GM21717 (cell line): Measurements from ENCODE around the gene CA10.

Experiments used
- ATAC-seq: cut with Tn5 transposase; IDR thresholded peaks from one replicate; pipeline ENCODE4 v1.9.1; 2021; ENCODE audit warnings: mild to moderate bottlenecking, moderate library complexity; ENCODE audit not compliant: unreplicated experiment

Gene CA10

DNA sequence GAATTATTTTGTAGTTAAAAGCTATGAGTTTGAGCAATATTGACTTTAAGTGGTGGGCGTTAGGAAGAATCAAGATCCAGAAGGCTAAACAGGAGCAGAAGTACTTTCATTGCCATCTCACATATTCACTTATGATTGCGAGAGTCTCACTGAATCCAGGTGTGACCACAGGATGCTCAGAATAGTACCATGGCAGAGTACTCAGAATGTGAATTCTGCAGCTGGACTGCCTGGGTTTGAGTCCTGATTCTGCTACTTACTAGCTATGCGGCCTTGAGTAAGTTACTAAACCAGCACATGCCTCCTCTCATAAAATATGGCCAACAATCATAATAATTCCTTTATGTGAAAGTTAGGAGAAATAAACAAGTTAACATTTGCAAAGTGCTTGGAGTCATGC lies 109.5 kb downstream of the CA10 start:
- no peak for ATAC-seq

DNA sequence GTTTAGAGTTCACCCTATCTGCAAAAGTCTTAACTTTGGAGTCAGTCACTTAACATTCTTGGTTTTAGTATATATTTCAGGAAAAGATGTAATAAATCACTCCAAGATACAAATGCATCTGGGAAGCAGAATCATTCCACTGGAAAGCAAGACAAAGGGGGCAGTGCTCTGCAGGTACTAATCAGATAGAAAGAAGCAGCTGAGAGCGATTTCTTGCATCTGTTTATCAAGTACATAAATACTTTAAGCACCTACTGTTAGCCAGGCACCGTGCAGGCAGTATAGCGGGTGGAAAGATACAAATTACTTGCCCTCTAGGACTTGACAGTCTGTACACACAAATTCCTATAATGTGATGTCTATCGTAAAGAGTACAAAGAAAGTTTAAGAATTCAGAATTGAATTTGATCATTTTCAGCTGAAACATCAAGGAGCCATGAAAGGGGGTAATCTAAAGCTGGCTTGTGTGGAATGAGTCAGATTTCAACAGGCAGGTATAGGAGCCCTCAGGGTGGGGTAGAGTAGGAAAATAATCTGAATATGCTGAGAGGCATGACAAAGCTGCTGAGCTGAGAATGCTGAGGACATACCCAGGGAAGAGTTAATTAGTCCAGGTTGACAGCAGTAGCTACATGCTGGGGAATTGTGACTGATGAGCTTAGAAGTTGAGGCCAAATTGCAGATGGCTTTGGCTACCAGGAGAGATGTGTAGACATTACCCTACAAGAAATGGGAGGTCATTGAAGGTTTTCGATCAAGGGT lies 110.2 kb downstream of the CA10 start:
- ATAC-seq = no peak

DNA sequence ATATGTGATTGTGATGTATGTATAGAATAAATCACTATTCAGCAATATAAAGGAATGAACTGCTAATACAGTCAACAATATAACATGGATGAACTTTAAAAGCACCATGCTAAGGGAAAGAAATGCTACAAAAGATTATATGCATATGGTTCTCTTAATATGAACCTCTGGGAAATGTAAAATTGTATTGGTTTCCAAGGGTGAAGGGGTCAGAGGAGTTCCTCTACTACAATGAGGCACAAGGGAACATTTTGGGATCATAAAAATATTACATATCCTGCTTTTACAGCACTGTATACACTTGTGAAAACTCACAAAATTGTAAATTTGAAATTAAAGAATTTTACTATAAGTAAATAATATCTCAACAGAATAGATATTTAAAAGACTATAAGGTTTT lies 111.4 kb downstream of the CA10 start:
- no peak for ATAC-seq

DNA sequence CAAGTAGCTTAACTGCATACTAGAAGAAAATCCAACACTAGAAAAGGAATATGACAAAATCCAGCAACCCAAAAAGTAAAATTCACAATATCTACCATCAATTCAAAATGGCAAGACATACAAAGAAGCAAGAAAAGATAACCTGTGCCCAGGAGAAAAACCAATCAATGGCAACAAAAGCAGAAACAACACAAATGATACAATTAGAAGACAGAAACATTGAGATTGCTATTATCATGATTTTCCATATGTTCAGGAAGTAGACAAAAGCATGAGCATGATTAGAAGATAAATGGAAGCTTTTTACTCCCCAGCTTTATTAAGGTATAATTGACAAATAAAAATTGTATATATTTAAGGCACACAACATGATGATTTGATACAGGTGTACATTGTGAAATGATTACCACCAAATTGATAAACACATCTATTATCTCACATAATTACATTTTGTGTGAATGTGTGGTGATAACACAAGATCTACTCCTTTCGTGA lies 117.3 kb downstream of the CA10 start:
- no peak for ATAC-seq

DNA sequence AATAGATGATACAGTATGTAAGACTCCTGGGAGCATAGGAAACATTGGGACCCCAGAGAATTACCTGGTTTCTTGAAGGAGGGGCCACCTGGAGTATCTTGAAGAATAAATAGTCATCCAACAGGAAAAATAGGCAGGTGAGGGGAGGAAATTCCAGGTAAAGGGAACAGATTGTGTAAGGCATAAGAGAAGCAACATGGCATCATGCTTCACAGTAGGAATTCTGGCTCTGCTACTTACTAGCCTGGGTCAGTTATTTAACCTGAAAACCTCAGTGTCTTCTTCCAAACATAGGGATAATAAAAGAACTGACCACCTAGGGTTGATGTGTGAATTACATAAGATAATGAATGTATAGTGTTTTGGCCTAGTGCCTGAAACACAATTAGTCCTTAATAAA lies 122.1 kb downstream of the CA10 start:
- ATAC-seq = no peak

DNA sequence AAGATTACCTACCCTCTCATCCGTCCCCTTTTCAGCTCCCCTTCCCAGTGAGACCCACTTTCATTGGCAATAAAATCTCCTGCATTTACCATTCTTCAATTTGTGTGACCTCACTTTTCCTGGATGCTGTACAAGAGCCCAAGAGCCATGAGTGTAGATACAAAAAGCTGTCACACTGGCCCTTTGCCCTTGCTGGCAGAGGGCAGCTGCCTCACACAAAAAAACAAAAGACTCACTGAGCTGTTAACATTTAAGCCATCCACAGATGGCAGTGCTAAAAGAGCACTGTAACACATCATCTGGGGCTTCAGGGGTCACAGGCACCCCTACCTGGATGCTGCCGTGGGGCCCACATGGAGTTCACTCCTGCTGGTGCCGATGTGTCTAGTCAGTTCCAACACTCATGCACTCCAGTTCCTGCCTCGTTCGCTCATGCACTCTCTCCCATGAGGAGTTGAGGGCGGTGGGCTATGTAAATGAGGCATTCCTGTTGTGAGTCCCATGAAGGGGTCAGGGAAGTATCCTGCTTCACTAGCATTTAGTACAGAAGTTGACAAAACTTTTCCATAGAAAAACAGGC lies 123.1 kb downstream of the CA10 start:
- ATAC-seq = no peak

DNA sequence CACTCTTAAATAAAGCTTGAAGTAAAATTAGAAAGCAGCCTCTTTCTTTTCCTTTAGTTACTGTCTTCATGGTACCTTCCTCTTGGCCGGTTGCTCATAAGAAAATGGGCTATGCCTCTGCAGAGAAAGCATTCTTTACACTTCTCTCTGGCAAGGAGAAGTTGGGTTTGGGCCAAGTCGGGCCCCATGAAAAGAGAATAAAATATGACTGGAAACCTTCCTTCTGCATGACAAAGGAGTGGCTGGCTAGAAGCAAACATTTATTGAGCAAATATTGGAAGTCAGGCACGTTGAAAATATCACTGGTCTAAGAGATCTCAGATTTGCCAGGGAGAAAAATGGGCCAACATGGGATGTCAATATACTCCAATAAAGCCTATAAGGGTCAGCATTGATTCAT lies 126.1 kb downstream of the CA10 start:
- no peak for ATAC-seq

DNA sequence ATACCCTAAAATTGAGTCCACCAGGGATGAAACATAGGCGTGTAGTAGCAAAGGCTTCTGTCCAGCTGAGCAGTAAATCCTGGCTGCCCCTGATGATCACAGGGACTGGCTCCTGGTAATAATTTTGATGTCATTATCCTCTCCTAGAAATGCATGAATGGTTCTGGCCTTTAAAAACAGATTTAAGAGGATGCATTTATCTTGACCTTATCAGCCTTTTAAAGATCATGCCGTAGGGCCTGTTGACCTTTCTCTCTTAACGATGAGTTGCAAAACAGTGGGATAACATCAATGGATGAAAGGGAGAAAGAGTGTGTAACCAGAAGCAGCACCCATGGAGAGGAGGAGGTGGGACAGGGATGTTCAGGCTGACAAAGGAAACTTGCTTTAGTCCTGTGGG lies 128.5 kb downstream of the CA10 start:
- ATAC-seq = no peak

DNA sequence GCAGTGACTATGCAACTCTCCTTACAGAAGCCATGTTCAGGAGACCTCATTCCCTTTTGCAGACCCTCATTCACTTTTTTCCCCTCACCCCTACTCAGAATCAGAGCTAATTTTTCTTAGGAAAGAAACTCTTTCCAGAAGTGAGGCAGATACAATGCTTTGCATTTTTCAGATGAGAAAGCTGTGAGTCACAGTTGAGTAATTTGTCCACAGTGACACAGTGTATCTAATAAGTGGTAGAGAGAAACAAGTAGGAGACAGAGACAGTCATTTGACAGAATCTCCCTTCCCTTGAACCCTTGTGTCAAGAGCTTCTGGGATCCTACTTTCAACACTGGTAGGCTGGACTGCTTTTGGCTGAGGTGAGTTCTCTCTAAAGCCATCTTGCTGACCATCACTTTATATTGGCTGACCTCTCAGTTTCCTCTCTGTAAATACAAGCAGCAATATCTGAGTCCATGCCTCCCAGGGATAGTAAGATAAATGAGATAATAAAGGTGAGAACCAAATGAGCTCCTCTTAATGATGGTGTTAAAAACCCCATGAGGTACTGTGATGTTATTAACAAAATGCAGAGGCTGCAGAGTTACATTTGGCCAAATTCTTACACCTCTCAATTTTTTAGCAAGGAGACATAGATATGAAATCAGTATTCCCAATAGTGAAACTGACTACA lies 130.8 kb downstream of the CA10 start:
- no peak for ATAC-seq

DNA sequence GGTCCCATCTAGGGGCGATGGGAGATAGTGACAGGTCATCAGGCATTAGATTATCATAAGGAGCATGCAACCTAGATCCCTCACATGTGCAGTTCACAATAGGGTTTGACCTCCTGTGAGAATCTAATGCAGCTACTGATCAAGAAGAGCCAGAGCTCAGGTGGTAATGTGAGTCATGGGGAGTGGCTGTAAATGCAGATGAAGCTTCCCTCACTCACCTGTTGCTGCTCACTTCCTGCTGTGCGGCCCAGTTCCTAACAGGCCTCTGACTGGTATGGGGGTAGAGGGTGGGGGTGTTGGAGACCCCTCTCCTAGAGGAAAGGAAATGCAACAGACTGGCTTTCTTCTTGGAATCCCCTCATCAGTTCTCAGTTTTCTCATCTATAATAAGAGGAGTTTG lies 131.4 kb downstream of the CA10 start:
- ATAC-seq = no peak

DNA sequence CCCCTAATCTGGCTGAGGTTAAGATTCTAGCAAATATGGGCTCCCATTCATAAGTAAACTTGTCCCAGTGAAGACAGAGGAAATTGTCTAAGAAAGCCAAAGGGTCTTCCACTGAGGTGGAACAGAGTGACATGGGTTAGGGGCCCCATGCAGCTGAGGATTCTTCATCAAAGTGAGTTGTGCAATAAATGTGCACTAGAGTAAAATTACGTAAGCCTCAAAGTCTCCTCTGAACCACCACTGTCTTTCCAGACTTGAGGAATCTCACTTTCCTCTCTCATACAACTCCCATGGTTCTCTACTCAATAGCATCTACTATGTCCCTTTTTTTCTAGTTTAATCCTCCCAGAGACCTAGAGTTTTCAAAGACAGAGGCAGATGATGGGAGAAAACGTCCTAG lies 132.4 kb downstream of the CA10 start:
- no peak for ATAC-seq

DNA sequence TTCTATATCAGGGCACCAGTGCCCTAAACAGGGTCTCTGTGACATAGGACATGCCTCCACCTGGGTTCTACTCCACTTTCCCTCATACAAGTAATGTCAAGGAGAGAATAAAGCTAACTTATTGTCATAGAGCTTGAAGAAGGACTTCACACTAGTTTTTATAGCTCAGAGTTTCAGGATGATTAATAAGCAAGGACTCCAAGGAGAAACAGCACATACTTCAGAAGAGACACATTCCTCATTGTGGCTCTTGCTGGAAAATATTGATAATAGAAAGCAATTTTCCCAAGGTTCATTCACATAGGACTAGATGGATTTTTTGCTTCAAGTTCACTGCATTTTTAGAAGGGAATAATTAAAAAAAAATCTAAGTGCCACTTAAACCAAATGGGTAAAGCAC lies 133.3 kb downstream of the CA10 start:
- no peak for ATAC-seq

DNA sequence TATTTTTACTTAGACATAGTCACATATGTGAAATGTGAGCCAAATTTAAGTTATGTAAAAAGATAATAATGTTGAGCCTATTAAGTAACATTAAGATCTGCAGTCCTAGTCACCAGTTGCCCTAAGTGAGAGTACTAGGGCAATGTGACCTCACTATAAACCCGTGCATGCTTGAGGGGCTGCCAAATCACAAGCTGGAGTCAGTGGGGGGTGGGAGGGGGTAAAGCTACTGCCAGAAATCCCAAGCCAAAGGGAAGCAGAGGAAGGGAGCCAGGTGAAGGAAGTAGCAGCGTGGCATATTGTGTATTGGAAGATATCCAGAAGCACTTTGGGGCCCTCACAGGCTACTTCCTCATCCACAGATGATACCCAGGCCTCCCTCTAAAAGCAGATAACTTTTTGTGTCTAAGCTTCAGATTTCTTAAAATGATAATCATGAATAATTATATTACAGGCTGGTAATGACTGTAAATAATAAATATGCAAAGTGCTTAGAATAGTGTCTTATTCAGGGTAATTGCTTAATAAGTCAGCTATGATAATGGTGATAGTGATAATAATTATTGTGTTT lies 134.1 kb downstream of the CA10 start:
- no peak for ATAC-seq

DNA sequence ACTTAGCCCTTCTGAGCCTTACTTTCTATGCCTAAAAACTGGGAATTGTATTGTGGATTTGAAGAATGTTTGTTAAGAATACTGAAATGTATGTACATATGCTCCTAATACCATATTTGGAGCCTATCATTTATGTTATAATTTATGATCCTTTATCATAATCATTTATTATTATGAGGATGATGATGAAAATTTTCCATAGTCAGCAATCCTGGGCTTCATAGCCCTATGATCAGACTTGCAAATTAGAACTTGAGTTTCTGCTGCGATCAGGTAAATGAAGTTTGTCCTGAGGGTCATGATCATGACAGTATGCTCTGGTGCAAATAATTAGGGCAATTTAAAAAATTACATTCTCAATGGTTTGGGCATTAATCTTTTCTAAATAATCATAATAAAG lies 147.4 kb downstream of the CA10 start:
- no peak for ATAC-seq

DNA sequence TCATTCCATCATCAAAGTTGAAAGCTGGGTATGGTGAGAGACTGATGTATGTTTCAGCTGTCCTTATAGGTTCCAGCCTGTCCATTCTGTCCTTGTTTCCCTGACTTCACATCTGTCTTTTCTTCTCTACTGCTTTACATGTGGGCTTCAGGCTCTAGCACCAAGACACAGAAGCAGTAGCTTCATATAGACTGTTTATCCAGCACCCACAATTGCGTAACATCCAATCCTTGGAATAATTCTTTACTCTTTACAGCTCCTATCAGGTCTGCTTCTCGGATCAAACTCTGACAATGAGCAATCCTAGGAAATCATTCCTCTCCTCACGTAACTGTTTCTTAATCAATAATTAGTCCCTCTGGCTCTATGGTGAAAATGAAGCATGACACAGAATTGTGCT lies 158.9 kb downstream of the CA10 start:
- ATAC-seq = no peak

DNA sequence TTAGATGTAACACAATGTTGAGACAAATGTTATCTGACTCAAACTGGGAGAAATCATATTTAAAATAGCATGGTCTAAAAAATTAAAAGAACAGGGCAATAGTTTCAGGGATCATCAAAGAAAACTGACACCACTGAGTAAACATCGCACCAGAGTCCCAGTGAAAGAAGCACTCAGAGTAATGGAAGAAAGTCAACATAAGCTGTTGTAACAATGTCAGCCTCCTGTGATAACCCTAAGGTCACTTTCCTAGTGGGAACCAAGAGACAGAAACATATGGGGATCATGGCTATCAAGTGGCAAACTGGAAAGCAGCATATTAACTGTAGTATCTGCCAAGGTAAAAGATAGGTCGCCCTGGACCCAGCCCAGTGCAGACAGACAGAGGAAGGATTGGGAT lies 160.8 kb downstream of the CA10 start:
- ATAC-seq = no peak

DNA sequence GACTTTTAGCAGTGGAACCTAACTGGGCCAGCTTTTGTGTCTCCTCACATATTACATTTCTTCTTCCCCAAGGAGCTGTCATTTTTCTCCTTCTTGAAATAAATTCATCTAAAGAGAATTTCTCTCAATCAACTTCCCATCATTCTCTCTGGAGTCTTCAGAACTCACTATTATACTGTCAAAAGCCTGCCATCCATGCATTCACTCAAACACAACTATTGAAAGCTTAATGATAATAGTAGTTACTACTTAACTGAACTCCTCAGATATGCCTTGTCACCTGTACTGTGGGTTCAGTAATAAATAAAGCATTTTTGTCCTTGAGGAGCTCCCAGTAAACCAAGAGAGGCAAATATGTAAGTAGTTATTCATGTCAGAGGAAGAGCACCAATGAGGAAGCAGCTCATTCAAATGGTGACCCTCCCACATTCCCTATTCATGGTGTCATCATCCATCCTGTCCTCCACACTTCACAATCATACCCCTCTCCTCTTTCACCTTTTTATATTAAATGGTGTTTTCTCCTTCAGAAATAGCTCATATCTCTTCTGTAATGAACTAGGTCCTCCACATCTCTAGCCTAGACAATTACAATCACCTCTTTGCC lies 162.6 kb downstream of the CA10 start:
- ATAC-seq = no peak

DNA sequence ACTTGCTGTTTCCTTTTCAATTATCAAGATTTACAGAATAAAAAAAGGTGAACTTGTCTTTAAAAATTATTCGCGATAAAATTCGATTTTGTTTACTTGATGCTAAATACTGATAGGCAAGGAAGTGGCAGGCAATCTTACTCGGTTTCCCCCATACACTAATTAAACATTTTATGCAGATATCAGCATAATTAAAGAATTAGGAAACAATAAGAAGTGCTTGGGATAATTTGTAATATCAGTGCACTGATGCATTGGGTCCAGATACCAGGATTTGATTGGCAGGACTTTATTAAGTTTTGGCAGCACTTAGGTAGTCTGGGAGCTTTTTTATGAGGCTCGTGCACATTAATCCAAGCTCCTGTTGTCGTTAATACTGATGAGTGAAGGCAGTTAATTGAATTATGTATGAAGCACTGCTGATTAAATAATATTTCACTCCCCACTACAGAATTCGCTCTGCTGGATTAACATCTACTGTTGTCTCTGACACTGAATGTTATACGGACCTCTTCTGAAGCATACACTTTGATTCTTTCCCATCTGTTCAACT lies 165.6 kb downstream of the CA10 start:
- no peak for ATAC-seq

DNA sequence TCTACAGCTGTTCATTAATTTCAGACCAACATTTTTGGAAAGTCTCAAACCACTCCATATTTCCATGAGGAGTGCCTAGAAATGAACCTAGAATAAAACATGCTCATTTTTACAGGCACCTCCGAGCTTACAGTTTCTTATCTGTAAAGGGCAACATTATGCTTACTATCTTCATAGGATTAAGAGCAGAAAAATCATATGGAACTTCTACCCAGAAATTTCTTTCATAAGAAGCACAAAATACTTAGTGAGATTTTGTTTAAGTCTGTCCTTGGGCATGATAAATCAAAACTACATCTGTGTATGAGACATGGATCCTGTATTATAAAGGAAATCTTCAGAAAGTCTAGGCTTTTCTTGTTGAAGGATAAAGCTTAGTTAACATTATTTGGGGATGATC lies 187.4 kb downstream of the CA10 start:
- ATAC-seq = no peak

DNA sequence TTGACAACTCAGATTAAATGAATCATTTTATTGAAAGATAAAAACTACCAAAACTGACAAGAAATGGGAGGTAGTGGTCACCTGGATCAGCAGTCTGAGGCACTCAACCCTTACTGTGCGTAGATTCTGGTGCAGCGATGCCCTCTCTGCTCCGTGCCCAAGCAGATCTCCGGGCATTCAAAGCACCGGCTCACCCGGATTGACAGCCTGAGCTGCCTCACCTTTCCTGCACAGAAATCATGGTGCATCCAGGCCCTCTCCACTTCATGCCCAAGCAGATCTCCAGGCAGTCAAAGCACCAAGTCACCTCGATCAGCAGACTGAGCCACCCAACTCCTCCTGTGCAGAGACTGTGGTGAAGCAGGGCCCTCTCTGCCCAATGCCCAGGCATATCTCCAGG lies 196.8 kb downstream of the CA10 start:
- ATAC-seq = no peak

DNA sequence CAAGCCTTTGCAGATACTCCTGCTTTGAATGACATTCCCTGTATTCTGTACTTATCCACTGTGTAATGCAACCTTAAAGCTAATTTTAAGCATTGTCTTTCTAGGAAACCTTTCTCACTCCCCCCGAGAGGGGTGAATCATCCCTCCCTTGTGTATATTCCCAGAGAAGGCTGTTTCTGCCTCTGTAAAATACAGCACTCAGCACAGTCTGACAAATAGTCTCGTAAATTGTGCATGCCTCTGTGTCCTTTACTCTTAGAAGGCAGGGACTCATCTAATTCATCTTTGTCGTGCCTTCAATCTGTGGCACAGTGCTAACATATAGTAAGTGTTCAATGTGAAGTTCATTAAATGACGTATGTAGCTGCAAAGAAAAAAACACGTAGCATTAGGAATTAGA lies 200.7 kb downstream of the CA10 start:
- ATAC-seq = no peak
